GM18870 (cell line): Measurements from ENCODE around the gene ARL4D.
"Not testable (repeated sequence)": the region's sequence is repeated elsewhere in the genome, so short reads cannot be mapped to it uniquely, and the experiment has no call there.

Source experiments
- ATAC-seq: cut with Tn5 transposase; IDR thresholded peaks from one replicate; pipeline ENCODE4 v1.9.1; 2021; ENCODE audit warnings: moderate library complexity; ENCODE audit not compliant: unreplicated experiment

Gene ARL4D

GRCh38 chr17:43398724-43399595 lies at the start of gene ARL4D:
Gene ARL4D, plus strand, starts transcription at chr17:43398993. Its CDS starts 740 bp downstream, at chr17:43399733.
- no peak for ATAC-seq

- no peak for ATAC-seq
Observed at GRCh38 chr17:43349142-43349541, 49.7 kb upstream of the ARL4D start.

GRCh38 chr17:43350888-43351361 lies 47.9 kb upstream of the ARL4D start:
- no peak for ATAC-seq

- ATAC-seq: no peak
Observed at GRCh38 chr17:43351691-43352090, 47.1 kb upstream of the ARL4D start.

GRCh38 chr17:43352579-43353331 lies 46.0 kb upstream of the ARL4D start:
- ATAC-seq: no peak

GRCh38 chr17:43353393-43353792 lies 45.4 kb upstream of the ARL4D start:
- no peak for ATAC-seq

GRCh38 chr17:43354371-43354770 lies 44.4 kb upstream of the ARL4D start:
- no peak for ATAC-seq

GRCh38 chr17:43356450-43356849 lies 42.3 kb upstream of the ARL4D start:
- no peak for ATAC-seq

- ATAC-seq: no peak
Observed at GRCh38 chr17:43356999-43357398, 41.8 kb upstream of the ARL4D start.

- ATAC-seq: no peak
Observed at GRCh38 chr17:43359469-43360110, 39.2 kb upstream of the ARL4D start.

GRCh38 chr17:43360376-43360738 lies 38.4 kb upstream of the ARL4D start:
- no peak for ATAC-seq

- peak; percentile 69 for ATAC-seq
Observed at GRCh38 chr17:43360739-43361505, 37.9 kb upstream of the ARL4D start.

GRCh38 chr17:43363181-43363925 lies 35.4 kb upstream of the ARL4D start:
- ATAC-seq: no peak

- no peak for ATAC-seq
Observed at GRCh38 chr17:43363926-43364285, 34.9 kb upstream of the ARL4D start.

- ATAC-seq: no peak
Observed at GRCh38 chr17:43365356-43365755, 33.4 kb upstream of the ARL4D start.

- not testable (repeated sequence) for ATAC-seq
Observed at GRCh38 chr17:43365921-43366320, 32.9 kb upstream of the ARL4D start.

GRCh38 chr17:43366891-43367736 lies 31.7 kb upstream of the ARL4D start:
- no peak for ATAC-seq

GRCh38 chr17:43367737-43368242 lies 31.0 kb upstream of the ARL4D start:
- ATAC-seq: peak; percentile 51
